Endodermal cell (in vitro differentiated cells): ENCODE results near the gene ADGRG3. TPM values are rescaled to one million over a fixed set of nuclear protein-coding genes. Genes with fewer than 3 reads are reported as not detected.

ENCODE experiments used
- DNase-seq: peaks from one replicate; pipeline ENCODE4 v3.0.0-alpha.2; 2017
- H3K27ac ChIP-seq: 2 replicates; pipeline ENCODE4 v1.5.1; 2013; ENCODE audit warnings: mild to moderate bottlenecking, low read depth, low read length, moderate library complexity
- H3K27me3 ChIP-seq: 2 replicates; pipeline ENCODE4 v1.6.1; 2013; ENCODE audit warnings: mild to moderate bottlenecking, low read length, moderate library complexity; ENCODE audit not compliant: insufficient read depth, control insufficient read depth, poor library complexity, severe bottlenecking
- H3K36me3 ChIP-seq: 2 replicates; pipeline ENCODE4 v1.7.0; 2013; ENCODE audit warnings: mild to moderate bottlenecking, low read length, moderate library complexity; ENCODE audit not compliant: control insufficient read depth, insufficient read depth
- H3K4me1 ChIP-seq: one replicate; pipeline ENCODE4 v1.7.0; 2013; ENCODE audit warnings: low read length; ENCODE audit not compliant: control insufficient read depth, insufficient read depth
- H3K4me3 ChIP-seq: 2 replicates; pipeline ENCODE4 v1.5.1; 2013; ENCODE audit warnings: mild to moderate bottlenecking, low read length, moderate library complexity
- H3K9ac ChIP-seq: 2 replicates; pipeline ENCODE4 v1.6.1; 2013; ENCODE audit warnings: mild to moderate bottlenecking, low read length, moderate library complexity; ENCODE audit not compliant: poor library complexity, severe bottlenecking; ENCODE audit errors: extremely low read depth
- H3K9me3 ChIP-seq: 2 replicates; pipeline ENCODE4 v1.6.1; 2013; ENCODE audit warnings: mild to moderate bottlenecking, low read length, moderate library complexity; ENCODE audit not compliant: control insufficient read depth
- H3K27ac Mint-ChIP-seq: 2 replicates; pipeline ENCODE4 v1.8.0; 2020; ENCODE audit warnings: mixed read lengths
- H3K27me3 Mint-ChIP-seq: 2 replicates; pipeline ENCODE4 v1.8.0; 2021; ENCODE audit warnings: mild to moderate bottlenecking, mixed read lengths; ENCODE audit not compliant: insufficient read depth
- H3K36me3 Mint-ChIP-seq: 2 replicates; pipeline ENCODE4 v1.8.0; 2020; ENCODE audit warnings: low read depth, mixed read lengths
- H3K4me1 Mint-ChIP-seq: 2 replicates; pipeline ENCODE4 v1.8.0; 2020; ENCODE audit warnings: mixed read lengths
- H3K4me3 Mint-ChIP-seq: 2 replicates; pipeline ENCODE4 v1.8.0; 2020; ENCODE audit warnings: mild to moderate bottlenecking, moderate library complexity, mixed read lengths
- H3K9me3 Mint-ChIP-seq: 2 replicates; pipeline ENCODE4 v1.8.0; 2020; ENCODE audit warnings: mild to moderate bottlenecking, mixed read lengths
- CTCF ChIP-seq: fragments of 200-600 bp; sonication (generic); conservative IDR thresholded peaks from 2 replicates; pipeline ENCODE4 v1.5.0; 2021; ENCODE audit warnings: antibody characterized with exemption, mild to moderate bottlenecking
- WGBS, 2 experiments: methylation state at CpG; one replicate each; pipeline versions ENCODE4 v1.1.5 to v1.1.7; 2013; ENCODE audit warnings: missing lambda C conversion rate in 2 of 2, mixed read lengths in 1 of 2; ENCODE audit not compliant: insufficient coverage in 1 of 2, insufficient read length in 1 of 2; 5-methylcytosine and 5-hydroxymethylcytosine counted together
- long read RNA-seq, 4 experiments: library from polyadenylated mRNA in 2 of 4; library from RNA in 1 of 4; library from capped mRNA in 1 of 4; stranded (forward) in 3 of 4; unstranded in 1 of 4; transcript quantifications; one replicate each; pipeline ENCODE4 v2.0.0, GENCODE V29; 2020 to 2021; ENCODE audit warnings: inconsistent platforms in 1 of 4
- polyA plus RNA-seq, 2 experiments: library from polyadenylated mRNA; stranded (reverse); fragments of 50-300 nt; gene quantifications; one replicate each; pipeline ENCODE4 v1.2.3, GENCODE V29; 2013
- total RNA-seq, 2 donors: library from RNA; stranded (reverse); fragmentation: NEBNext Ultra II Directional in 1 of 2; extraction: Animal tissue kit (Norgen Biotek cat#: 25700) in 1 of 2; gene quantifications; 2 replicates in 1 of 2; 3 replicates in 1 of 2; pipeline ENCODE4 v1.2.1, GENCODE V29; 2021

ADGRG3 gene, protein sequence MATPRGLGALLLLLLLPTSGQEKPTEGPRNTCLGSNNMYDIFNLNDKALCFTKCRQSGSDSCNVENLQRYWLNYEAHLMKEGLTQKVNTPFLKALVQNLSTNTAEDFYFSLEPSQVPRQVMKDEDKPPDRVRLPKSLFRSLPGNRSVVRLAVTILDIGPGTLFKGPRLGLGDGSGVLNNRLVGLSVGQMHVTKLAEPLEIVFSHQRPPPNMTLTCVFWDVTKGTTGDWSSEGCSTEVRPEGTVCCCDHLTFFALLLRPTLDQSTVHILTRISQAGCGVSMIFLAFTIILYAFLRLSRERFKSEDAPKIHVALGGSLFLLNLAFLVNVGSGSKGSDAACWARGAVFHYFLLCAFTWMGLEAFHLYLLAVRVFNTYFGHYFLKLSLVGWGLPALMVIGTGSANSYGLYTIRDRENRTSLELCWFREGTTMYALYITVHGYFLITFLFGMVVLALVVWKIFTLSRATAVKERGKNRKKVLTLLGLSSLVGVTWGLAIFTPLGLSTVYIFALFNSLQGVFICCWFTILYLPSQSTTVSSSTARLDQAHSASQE
- not detected for total RNA-seq
- 0.39 TPM for polyA plus RNA-seq (2013, experiment 1 of 2)
- polyA plus RNA-seq (2013, experiment 2 of 2), result 0.21 TPM
- long read RNA-seq, experiment 1, result 0 reads
- long read RNA-seq, experiment 2, result 0 reads
- long read RNA-seq, experiment 3, result 0 reads
- long read RNA-seq, experiment 4, result 0 reads

GRCh38 chr16:57668263-57668571 lies at the start of gene ADGRG3:
Gene ADGRG3 (plus strand): TSS chr16:57668306. CDS start chr16:57668348, 42 bp downstream.
- Histone ChIP-seq H3K36me3 (no peaks in the 10 kb centered on the region), H3K9ac (no peak within 1 kb of the TSS), H3K27ac (no peak within 1 kb of the TSS), H3K4me3 (no peak within 1 kb of the TSS), H3K9me3 (no peaks in the 10 kb centered on the region), H3K4me1 (no peaks in the 10 kb centered on the region), H3K27me3 (peaks cover 5% of the 10 kb centered on the region)
- Mint-ChIP-seq H3K27ac (no peak within 1 kb of the TSS), H3K27me3 (no peaks in the 10 kb centered on the region), H3K4me3 (no peak within 1 kb of the TSS), H3K36me3 (no peaks in the 10 kb centered on the region), H3K9me3 (no peaks in the 10 kb centered on the region), H3K4me1 (peaks cover 4% of the 10 kb centered on the region)
- WGBS, 2 experiments, result 93 to 100% methylated on average over 4 to 11 of the region's 11 CpGs
- no peak for DNase-seq
- no peak for TF ChIP-seq CTCF

GRCh38 chr16:57619133-57619605 lies 48.9 kb upstream of the ADGRG3 start:
- TF ChIP-seq CTCF, result no peak
- Mint-ChIP-seq H3K27me3 (no peaks in the 10 kb centered on the region), H3K4me3 (no peak overlapping the region), H3K36me3 (no peaks in the 10 kb centered on the region), H3K9me3 (no peaks in the 10 kb centered on the region), H3K27ac (no peak overlapping the region), H3K4me1 (peaks cover 3% of the 10 kb centered on the region)
- Histone ChIP-seq H3K27ac (no peak overlapping the region), H3K9me3 (no peaks in the 10 kb centered on the region), H3K36me3 (no peaks in the 10 kb centered on the region), H3K27me3 (no peaks in the 10 kb centered on the region), H3K4me3 (no peak overlapping the region), H3K4me1 (no peaks in the 10 kb centered on the region), H3K9ac (no peak overlapping the region)
- WGBS, 2 experiments, result 91 to 93% methylated on average over 6 to 8 of the region's 8 CpGs
- peak; percentile 36 for DNase-seq

- H3K27ac Mint-ChIP-seq, result no peak overlapping the region
- Histone ChIP-seq H3K36me3 (no peaks in the 10 kb centered on the region), H3K9me3 (no peaks in the 10 kb centered on the region), H3K27ac (peak overlapping the region; percentile 7), H3K4me3 (no peak overlapping the region), H3K27me3 (no peaks in the 10 kb centered on the region), H3K9ac (no peak overlapping the region), H3K4me1 (no peaks in the 10 kb centered on the region)
- no peaks in the 10 kb centered on the region for H3K36me3 Mint-ChIP-seq
- DNase-seq, result peak; percentile 65
- H3K27me3 Mint-ChIP-seq, result peaks cover 3% of the 10 kb centered on the region
- WGBS, 2 experiments, result 86 to 87% methylated on average over 8 to 16 of the region's 16 CpGs
- peaks cover 3% of the 10 kb centered on the region for H3K4me1 Mint-ChIP-seq
- H3K9me3 Mint-ChIP-seq, result no peaks in the 10 kb centered on the region
- no peak for TF ChIP-seq CTCF
- H3K4me3 Mint-ChIP-seq, result no peak overlapping the region
These were observed 48.3 kb upstream of the ADGRG3 start for GRCh38 chr16:57619606-57620334.
